ENCODE measurements around the gene FNDC11. TPM values are rescaled to one million over a fixed set of nuclear protein-coding genes. Genes with fewer than 3 reads are reported as not detected.

The FNDC11 gene
- total and polyA plus RNA-seq, 2 of the 13 experiments (the other 11 are each of a cell fraction or from before 2014, with no cell fraction given) = 0.07 TPM; not detected in 1

DNA sequence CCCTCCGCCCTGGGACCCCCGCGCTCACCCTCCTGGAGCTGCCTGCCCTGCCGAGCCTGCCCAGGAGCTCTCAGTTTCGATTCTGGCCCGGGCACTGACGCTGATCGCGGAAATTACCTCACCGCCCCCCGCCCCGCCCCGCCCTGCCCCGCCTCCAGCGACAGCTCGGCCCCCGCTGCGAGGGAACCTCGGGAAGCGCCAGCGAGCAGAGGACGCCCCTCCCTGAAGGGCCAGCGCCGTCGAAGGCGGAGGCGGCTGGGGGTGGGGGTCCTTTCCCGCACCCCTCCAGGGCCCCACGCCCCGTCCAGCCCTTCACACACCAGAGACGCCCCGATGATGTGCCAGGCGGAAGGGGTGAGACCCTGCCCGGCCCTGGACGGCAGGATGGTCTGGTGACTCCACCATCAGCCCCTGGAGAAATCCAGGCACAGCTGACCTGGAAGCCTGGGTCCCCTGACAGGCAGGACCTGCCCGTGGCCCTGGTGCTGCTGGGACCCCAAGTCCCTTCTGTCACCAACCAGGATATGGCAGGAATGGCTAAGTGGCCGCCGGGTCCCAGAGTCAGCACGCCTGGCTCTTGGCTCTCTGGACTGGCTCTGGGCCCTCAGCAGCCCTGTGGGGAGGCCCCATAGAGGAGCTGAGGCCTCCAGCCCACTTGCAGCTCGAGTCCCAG is 20.3 kb downstream of the FNDC11 start, which contains the start of gene HELZ2 (continued):
- TF ChIP-seq CTCF (CRISPR knock-in tag; IDR thresholded peaks at IDR 0.05) (no peak; the same call in 1 of the 2 replicates), PRMT3 (CRISPR knock-in tag; IDR thresholded peaks at IDR 0.05; ENCODE audit: borderline replicate concordance, low read depth) (no peak), ZNF773 (CRISPR knock-in tag; IDR thresholded peaks at IDR 0.05; ENCODE audit: borderline replicate concordance) (peak; percentile 77; the same call in 1 of the 2 replicates), JUN (CRISPR knock-in tag; IDR thresholded peaks at IDR 0.05) (peak; percentile 58), ZFP41 (CRISPR knock-in tag; IDR thresholded peaks at IDR 0.05; ENCODE audit: borderline replicate concordance) (no peak), ZNF484 (CRISPR knock-in tag; IDR thresholded peaks at IDR 0.05; ENCODE audit: borderline replicate concordance, low read depth) (no peak), HMG20B (CRISPR knock-in tag; conservative IDR thresholded peaks at IDR 0.05) (0 out of 2 replicates have a peak, but pooled peaks have one; percentile 1), NKX3-1 (CRISPR knock-in tag; IDR thresholded peaks at IDR 0.05) (0 out of 2 replicates have a peak, but pooled peaks have one; percentile 14), PAWR (CRISPR knock-in tag; IDR thresholded peaks at IDR 0.05; ENCODE audit: borderline replicate concordance) (no peak), ZNF567 (CRISPR knock-in tag; IDR thresholded peaks at IDR 0.05; ENCODE audit: borderline replicate concordance) (peak; percentile 57), NR1H2 (CRISPR knock-in tag; IDR thresholded peaks at IDR 0.05; ENCODE audit: borderline replicate concordance, low read depth) (no peak), MIER2 (CRISPR knock-in tag; IDR thresholded peaks at IDR 0.05) (no peak), ZBTB26 (CRISPR knock-in tag; IDR thresholded peaks at IDR 0.05; ENCODE audit: borderline replicate concordance) (no peak; the same call in 1 of the 2 replicates), ZNF232 (CRISPR knock-in tag; IDR thresholded peaks at IDR 0.05; ENCODE audit: borderline replicate concordance) (peak; percentile 66; the same call in 1 of the 2 replicates)
- TF ChIP-seq, protein P1, sequence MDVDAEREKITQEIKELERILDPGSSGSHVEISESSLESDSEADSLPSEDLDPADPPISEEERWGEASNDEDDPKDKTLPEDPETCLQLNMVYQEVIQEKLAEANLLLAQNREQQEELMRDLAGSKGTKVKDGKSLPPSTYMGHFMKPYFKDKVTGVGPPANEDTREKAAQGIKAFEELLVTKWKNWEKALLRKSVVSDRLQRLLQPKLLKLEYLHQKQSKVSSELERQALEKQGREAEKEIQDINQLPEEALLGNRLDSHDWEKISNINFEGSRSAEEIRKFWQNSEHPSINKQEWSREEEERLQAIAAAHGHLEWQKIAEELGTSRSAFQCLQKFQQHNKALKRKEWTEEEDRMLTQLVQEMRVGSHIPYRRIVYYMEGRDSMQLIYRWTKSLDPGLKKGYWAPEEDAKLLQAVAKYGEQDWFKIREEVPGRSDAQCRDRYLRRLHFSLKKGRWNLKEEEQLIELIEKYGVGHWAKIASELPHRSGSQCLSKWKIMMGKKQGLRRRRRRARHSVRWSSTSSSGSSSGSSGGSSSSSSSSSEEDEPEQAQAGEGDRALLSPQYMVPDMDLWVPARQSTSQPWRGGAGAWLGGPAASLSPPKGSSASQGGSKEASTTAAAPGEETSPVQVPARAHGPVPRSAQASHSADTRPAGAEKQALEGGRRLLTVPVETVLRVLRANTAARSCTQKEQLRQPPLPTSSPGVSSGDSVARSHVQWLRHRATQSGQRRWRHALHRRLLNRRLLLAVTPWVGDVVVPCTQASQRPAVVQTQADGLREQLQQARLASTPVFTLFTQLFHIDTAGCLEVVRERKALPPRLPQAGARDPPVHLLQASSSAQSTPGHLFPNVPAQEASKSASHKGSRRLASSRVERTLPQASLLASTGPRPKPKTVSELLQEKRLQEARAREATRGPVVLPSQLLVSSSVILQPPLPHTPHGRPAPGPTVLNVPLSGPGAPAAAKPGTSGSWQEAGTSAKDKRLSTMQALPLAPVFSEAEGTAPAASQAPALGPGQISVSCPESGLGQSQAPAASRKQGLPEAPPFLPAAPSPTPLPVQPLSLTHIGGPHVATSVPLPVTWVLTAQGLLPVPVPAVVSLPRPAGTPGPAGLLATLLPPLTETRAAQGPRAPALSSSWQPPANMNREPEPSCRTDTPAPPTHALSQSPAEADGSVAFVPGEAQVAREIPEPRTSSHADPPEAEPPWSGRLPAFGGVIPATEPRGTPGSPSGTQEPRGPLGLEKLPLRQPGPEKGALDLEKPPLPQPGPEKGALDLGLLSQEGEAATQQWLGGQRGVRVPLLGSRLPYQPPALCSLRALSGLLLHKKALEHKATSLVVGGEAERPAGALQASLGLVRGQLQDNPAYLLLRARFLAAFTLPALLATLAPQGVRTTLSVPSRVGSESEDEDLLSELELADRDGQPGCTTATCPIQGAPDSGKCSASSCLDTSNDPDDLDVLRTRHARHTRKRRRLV (CRISPR knock-in tag; IDR thresholded peaks at IDR 0.05) = no peak
- TF ChIP-seq, protein P2, sequence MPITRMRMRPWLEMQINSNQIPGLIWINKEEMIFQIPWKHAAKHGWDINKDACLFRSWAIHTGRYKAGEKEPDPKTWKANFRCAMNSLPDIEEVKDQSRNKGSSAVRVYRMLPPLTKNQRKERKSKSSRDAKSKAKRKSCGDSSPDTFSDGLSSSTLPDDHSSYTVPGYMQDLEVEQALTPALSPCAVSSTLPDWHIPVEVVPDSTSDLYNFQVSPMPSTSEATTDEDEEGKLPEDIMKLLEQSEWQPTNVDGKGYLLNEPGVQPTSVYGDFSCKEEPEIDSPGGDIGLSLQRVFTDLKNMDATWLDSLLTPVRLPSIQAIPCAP (CRISPR knock-in tag; IDR thresholded peaks at IDR 0.05; ENCODE audit: low read depth) = no peak
- TF ChIP-seq, protein P3, sequence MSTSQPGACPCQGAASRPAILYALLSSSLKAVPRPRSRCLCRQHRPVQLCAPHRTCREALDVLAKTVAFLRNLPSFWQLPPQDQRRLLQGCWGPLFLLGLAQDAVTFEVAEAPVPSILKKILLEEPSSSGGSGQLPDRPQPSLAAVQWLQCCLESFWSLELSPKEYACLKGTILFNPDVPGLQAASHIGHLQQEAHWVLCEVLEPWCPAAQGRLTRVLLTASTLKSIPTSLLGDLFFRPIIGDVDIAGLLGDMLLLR (CRISPR knock-in tag; IDR thresholded peaks at IDR 0.05) = no peak; the same call in 1 of the 2 replicates
- TF ChIP-seq, protein P4, sequence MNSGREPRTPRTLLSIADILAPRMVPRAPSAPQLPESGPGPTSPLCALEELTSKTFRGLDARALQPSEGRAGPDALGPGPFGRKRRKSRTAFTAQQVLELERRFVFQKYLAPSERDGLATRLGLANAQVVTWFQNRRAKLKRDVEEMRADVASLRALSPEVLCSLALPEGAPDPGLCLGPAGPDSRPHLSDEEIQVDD (CRISPR knock-in tag; IDR thresholded peaks at IDR 0.05; ENCODE audit: borderline replicate concordance) = peak; percentile 28; the same call in 1 of the 2 replicates

All from HepG2 (cell line).